ENCODE results near the gene NRG3. TPM values are rescaled to one million over a fixed set of nuclear protein-coding genes. Genes with fewer than 3 reads are reported as not detected.

Gene NRG3
- total RNA-seq, 1 experiment from 2014 or later: not detected

- TF ChIP-seq EZH2phosphoT487 (IDR thresholded peaks at IDR 0.05; ENCODE audit: borderline replicate concordance) (no peak), JUND (IDR thresholded peaks at IDR 0.05) (no peak), TCF7L2 (IDR thresholded peaks at IDR 0.05; ENCODE audit: borderline replicate concordance, extremely low read depth, insufficient read depth, insufficient read length) (no peak), ZNF274 (IDR thresholded peaks at IDR 0.05; ENCODE audit: low read depth, low read length) (no peak), CTCF (IDR thresholded peaks at IDR 0.05 in 2 of 3, conservative IDR thresholded peaks at IDR 0.05 in 1 of 3; ENCODE audit: borderline replicate concordance in 1 of 3, insufficient read depth in 1 of 3, low read depth in 2 of 3, low read length in 2 of 3) (no peak), POLR2A (IDR thresholded peaks at IDR 0.05; ENCODE audit: borderline replicate concordance, extremely low read depth, insufficient read depth, insufficient read length) (no peak), FOSL1 (IDR thresholded peaks at IDR 0.05; ENCODE audit: low read depth) (no peak)
- TF ChIP-seq, protein P1, sequence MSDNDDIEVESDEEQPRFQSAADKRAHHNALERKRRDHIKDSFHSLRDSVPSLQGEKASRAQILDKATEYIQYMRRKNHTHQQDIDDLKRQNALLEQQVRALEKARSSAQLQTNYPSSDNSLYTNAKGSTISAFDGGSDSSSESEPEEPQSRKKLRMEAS (IDR thresholded peaks at IDR 0.05): no peak
These were observed 53.1 kb downstream of the NRG3 start (continued) for GRCh38 chr10:81928119-81928518.

DNA sequence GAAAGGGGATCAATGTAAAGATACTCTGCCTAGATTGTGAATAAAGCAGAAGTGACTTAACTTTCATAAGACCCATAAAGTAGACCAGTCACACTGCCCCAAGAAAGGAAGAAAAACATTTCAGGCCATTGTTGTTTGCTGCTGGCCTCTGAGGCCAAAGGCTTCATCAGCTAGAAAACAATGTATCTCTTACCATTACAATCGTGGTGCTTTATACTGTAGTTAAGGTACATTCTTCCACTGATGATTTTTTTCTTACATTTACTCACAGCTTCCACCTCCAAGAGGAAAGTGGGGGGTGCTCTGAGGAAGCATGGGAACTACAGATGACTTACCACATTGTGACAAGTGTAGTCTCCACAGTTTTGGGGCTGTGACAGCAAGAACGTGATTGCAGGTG is 68.6 kb downstream of the NRG3 start:
- Histone ChIP-seq H3K27ac (ENCODE audit: low read depth, low read length) (no peak overlapping the region), H3K4me3 (replicated peaks in 1 of 2; ENCODE audit: low read depth in 1 of 2, low read length in 2 of 2) (no peak overlapping the region), H3K36me3 (ENCODE audit: control insufficient read depth in 1 of 2, insufficient read depth in 2 of 2, low read length in 2 of 2) (no peaks in the 10 kb centered on the region), H3K9me3 (ENCODE audit: control insufficient read depth in 1 of 2, insufficient read depth in 1 of 2, low read depth in 1 of 2, low read length in 2 of 2) (peaks cover 0 to 31% of the 10 kb centered on the region in 2 experiments; a peak in 2 of 4 replicates), H3K4me2 (ENCODE audit: low read length) (no peak overlapping the region), H3K27me3 (ENCODE audit: insufficient read depth, low read length) (no peaks in the 10 kb centered on the region), H3K79me2 (ENCODE audit: insufficient read depth, low read length) (no peaks in the 10 kb centered on the region), H2AFZ (ENCODE audit: low read depth, low read length, poor library complexity, severe bottlenecking) (no peak overlapping the region), H3K9ac (ENCODE audit: low read length) (no peak overlapping the region), H3K9me2 (ENCODE audit: insufficient read depth) (no peaks in the 10 kb centered on the region), H4K20me1 (ENCODE audit: insufficient read depth) (no peaks in the 10 kb centered on the region), H3K4me1 (ENCODE audit: control insufficient read depth in 1 of 2, insufficient read depth in 2 of 2, low read length in 2 of 2) (no peaks in the 10 kb centered on the region)
- ChIA-PET CTCF (no interaction called here), RAD21 (ENCODE audit: low non-redundant PET in 1 of 2, low total read pairs in 2 of 2, uncharacterized antibody in 2 of 2, unreplicated experiment in 2 of 2) (no interaction called here), POLR2A (no interaction called here)
- intact Hi-C loops (cut with micrococcal nuclease): no loop called here
- DNase-seq (ENCODE audit: low read depth, low spot score): no peak
- TF ChIP-seq ELF1 (IDR thresholded peaks at IDR 0.05; ENCODE audit: borderline replicate concordance, low read depth): no peak
- no peak for TF ChIP-seq EZH2 (IDR thresholded peaks at IDR 0.05)
- no peak for TF ChIP-seq SRF (IDR thresholded peaks at IDR 0.05; ENCODE audit: low read depth)
- TF ChIP-seq, protein P2, sequence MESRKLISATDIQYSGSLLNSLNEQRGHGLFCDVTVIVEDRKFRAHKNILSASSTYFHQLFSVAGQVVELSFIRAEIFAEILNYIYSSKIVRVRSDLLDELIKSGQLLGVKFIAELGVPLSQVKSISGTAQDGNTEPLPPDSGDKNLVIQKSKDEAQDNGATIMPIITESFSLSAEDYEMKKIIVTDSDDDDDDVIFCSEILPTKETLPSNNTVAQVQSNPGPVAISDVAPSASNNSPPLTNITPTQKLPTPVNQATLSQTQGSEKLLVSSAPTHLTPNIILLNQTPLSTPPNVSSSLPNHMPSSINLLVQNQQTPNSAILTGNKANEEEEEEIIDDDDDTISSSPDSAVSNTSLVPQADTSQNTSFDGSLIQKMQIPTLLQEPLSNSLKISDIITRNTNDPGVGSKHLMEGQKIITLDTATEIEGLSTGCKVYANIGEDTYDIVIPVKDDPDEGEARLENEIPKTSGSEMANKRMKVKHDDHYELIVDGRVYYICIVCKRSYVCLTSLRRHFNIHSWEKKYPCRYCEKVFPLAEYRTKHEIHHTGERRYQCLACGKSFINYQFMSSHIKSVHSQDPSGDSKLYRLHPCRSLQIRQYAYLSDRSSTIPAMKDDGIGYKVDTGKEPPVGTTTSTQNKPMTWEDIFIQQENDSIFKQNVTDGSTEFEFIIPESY (IDR thresholded peaks at IDR 0.05; ENCODE audit: extremely low read depth, insufficient replicate concordance, low read length): no peak
- TF ChIP-seq CEBPB (IDR thresholded peaks at IDR 0.05; ENCODE audit: low read depth): no peak
- TF ChIP-seq ATF3 (IDR thresholded peaks at IDR 0.05): no peak
- TF ChIP-seq, protein P1 (IDR thresholded peaks at IDR 0.05): no peak
- no peak for TF ChIP-seq TCF7L2 (IDR thresholded peaks at IDR 0.05; ENCODE audit: borderline replicate concordance, extremely low read depth, insufficient read depth, insufficient read length)
- TF ChIP-seq SP1 (IDR thresholded peaks at IDR 0.05; ENCODE audit: low read depth): no peak
- no peak for TF ChIP-seq POLR2A (IDR thresholded peaks at IDR 0.05; ENCODE audit: borderline replicate concordance, extremely low read depth, insufficient read depth, insufficient read length)
- TF ChIP-seq CBX3 (IDR thresholded peaks at IDR 0.05; ENCODE audit: low read depth): no peak
- TF ChIP-seq FOSL1 (IDR thresholded peaks at IDR 0.05; ENCODE audit: low read depth): no peak
- TF ChIP-seq RAD21 (IDR thresholded peaks at IDR 0.05; ENCODE audit: low read depth): no peak
- TF ChIP-seq EZH2phosphoT487 (IDR thresholded peaks at IDR 0.05; ENCODE audit: borderline replicate concordance): no peak
- no peak for TF ChIP-seq EGR1 (IDR thresholded peaks at IDR 0.05; ENCODE audit: low read depth)
- no TSS peak for BruUV-seq (replicated peaks)
- ATAC-seq: no peak
